Upper lobe of left lung (tissue), 6 donors: ENCODE data around the gene TK1. TPM values are rescaled to one million over a fixed set of nuclear protein-coding genes. Genes with fewer than 3 reads are reported as not detected.

Experiments used
- ATAC-seq, 2 donors: fragments of 200-7000 bp; cut with Tn5 transposase; one replicate each; pipeline ENCODE4 v1.9.1; 2022; ENCODE audit warnings: mild to moderate bottlenecking in 2 of 2, moderate library complexity in 2 of 2; ENCODE audit not compliant: low FRiP score in 2 of 2
- DNase-seq, 2 donors: peaks; one replicate each; pipeline ENCODE4 v3.0.0-alpha.2; 2019 to 2020
- H3K27ac ChIP-seq, 4 donors: fragments of 200-600 bp; sonication (generic); one replicate each; pipeline ENCODE4 v1.5.1; 2016 to 2019
- H3K27me3 ChIP-seq, 4 donors: fragments of 200-600 bp; sonication (generic); one replicate each; pipeline ENCODE4 v1.5.1; 2017 to 2019
- H3K36me3 ChIP-seq, 4 donors: fragments of 200-600 bp; sonication (generic); one replicate each; pipeline ENCODE4 v1.5.1; 2016 to 2019
- H3K4me1 ChIP-seq, 4 donors: fragments of 200-600 bp; sonication (generic); one replicate each; pipeline ENCODE4 v1.5.1; 2018 to 2019
- H3K4me3 ChIP-seq, 4 donors: fragments of 200-600 bp; sonication (generic); one replicate each; pipeline ENCODE4 v1.5.1; 2017 to 2019; ENCODE audit warnings: mild to moderate bottlenecking in 2 of 4, moderate library complexity in 1 of 4
- H3K9me3 ChIP-seq, 4 donors: fragments of 200-600 bp; sonication (generic); one replicate each; pipeline ENCODE4 v1.5.1; 2018 to 2019
- CTCF ChIP-seq, 6 experiments: fragments of 450-650 bp in 4 of 6; fragments of 200-600 bp in 2 of 6; sonication (generic) in 2 of 6; IDR thresholded peaks; one replicate each; pipeline ENCODE4 v1.5.1; 2016 to 2019; ENCODE audit warnings: antibody characterized with exemption in 6 of 6
- EP300 ChIP-seq, 4 donors: sonication (generic); formaldehyde crosslinking; IDR thresholded peaks; one replicate each; pipeline ENCODE4 v1.5.1; 2017; ENCODE audit warnings: antibody characterized with exemption in 4 of 4, control low read depth in 2 of 4
- POLR2A ChIP-seq, 4 donors: fragments of 450-650 bp; IDR thresholded peaks; one replicate each; pipeline ENCODE4 v1.5.1; 2016 to 2017; ENCODE audit warnings: antibody characterized with exemption in 4 of 4, mild to moderate bottlenecking in 2 of 4
- POLR2AphosphoS5 ChIP-seq, 2 donors: sonication (generic); formaldehyde crosslinking; IDR thresholded peaks; one replicate each; pipeline ENCODE4 v1.5.1; 2017; ENCODE audit warnings: antibody characterized with exemption in 2 of 2
- whole genome bisulfite sequencing, 2 donors: methylation state at CpG; one replicate each; pipeline ENCODE4 v1.1.5; 2017 to 2018; 5-methylcytosine and 5-hydroxymethylcytosine counted together
- total RNA-seq, 6 donors: library from RNA; depleted of rRNA in 4 of 6; stranded (reverse); fragments of >200 nt in 4 of 6; gene quantifications; one replicate each; pipeline versions ENCODE4 v1.1.0 to v1.2.1, GENCODE V29; 2016 to 2021
- donor health status: DM: no; HTN: no; CAD: no; lungs with moderate emphysema.
- donor health status: DM: no; HTN: yes; CAD: no; lungs with severe emphysema.

The TK1 gene
- total RNA-seq, 6 donors from 2014 or later: 2.8 to 16.0 (median 9.0) TPM

GRCh38 chr17:78130437-78131101, 56.3 kb downstream of the TK1 start, which contains the start of gene TMC8:
Gene TMC8 (plus strand): TSS chr17:78130771. CDS start chr17:78131589, 818 bp downstream.
- WGBS, 2 donors: 36 to 50% methylated on average over 2 to 10 of the region's 10 CpGs
- no peak for TF ChIP-seq EP300 (IDR thresholded peaks at IDR 0.05)
- peak in 1 of 2 donors; percentile 76 for TF ChIP-seq POLR2AphosphoS5 (IDR thresholded peaks at IDR 0.05)
- TF ChIP-seq POLR2A (IDR thresholded peaks at IDR 0.05): peak in 1 of 4 donors; percentile 59
- DNase-seq: peak; percentile 73 to 75
- H3K4me3 ChIP-seq: peak within 1 kb of the TSS in 3 of 4 donors; percentile 47 to 53 (median 51)
- peak within 1 kb of the TSS; percentile 88 to 96 (median 90) for H3K27ac ChIP-seq
- ATAC-seq: peak; percentile 2 to 40
- peaks cover 0 to 9% (median 3%) of the 10 kb centered on the region in 4 donors for H3K36me3 ChIP-seq
- H3K27me3 ChIP-seq: no peaks in the 10 kb centered on the region
- peaks cover 62 to 81% (median 76%) of the 10 kb centered on the region in 4 donors for H3K4me1 ChIP-seq
- no peaks in the 10 kb centered on the region for H3K9me3 ChIP-seq

- Histone ChIP-seq H3K4me3 (peak overlapping the region in 2 of 4 donors; percentile 6 to 51), H3K27ac (peak overlapping the region; percentile 88 to 96 (median 90))
These were observed 56.8 kb downstream of the TK1 start for GRCh38 chr17:78130090-78130436.

GRCh38 chr17:78129351-78130089, 57.3 kb downstream of the TK1 start:
- peaks cover 70 to 91% (median 85%) of the 10 kb centered on the region in 4 donors for H3K4me1 ChIP-seq
- no peak for ATAC-seq
- 72 to 76% methylated on average over 4 of the region's 4 CpGs for WGBS, 2 donors

More at GRCh38 chr17:78130090-78130436, 56.8 kb downstream of the TK1 start:
- H3K9me3 ChIP-seq: no peaks in the 10 kb centered on the region
- peaks cover 65 to 86% (median 81%) of the 10 kb centered on the region in 4 donors for H3K4me1 ChIP-seq
- H3K27me3 ChIP-seq: no peaks in the 10 kb centered on the region
- WGBS, 2 donors: 23 to 51% methylated on average over 4 to 5 of the region's 5 CpGs
- TF ChIP-seq POLR2A (IDR thresholded peaks at IDR 0.05): no peak
- TF ChIP-seq EP300 (IDR thresholded peaks at IDR 0.05): no peak
- peaks cover 2 to 13% (median 8%) of the 10 kb centered on the region in 4 donors for H3K36me3 ChIP-seq
- DNase-seq (no peak), ATAC-seq (no peak)

GRCh38 chr17:78128551-78129350, 58.1 kb downstream of the TK1 start, which contains the start of gene TMC6:
Gene TMC6 (minus strand): TSS chr17:78128755. CDS start chr17:78126832, 1,923 bp downstream.
- no peaks in the 10 kb centered on the region for H3K9me3 ChIP-seq
- H3K27ac ChIP-seq: peak within 1 kb of the TSS; percentile 88 to 96 (median 90)
- H3K36me3 ChIP-seq: peaks cover 11 to 24% (median 21%) of the 10 kb centered on the region in 4 donors
- TF ChIP-seq POLR2A (IDR thresholded peaks at IDR 0.05) (peak in 3 of 4 donors; percentile 12 to 87 (median 85)), CTCF (IDR thresholded peaks at IDR 0.05) (peak in 1 of 6 experiments; percentile 8), POLR2AphosphoS5 (IDR thresholded peaks at IDR 0.05) (peak; percentile 65 to 72), EP300 (IDR thresholded peaks at IDR 0.05) (no peak)
- no peaks in the 10 kb centered on the region for H3K27me3 ChIP-seq
- peaks cover 67 to 91% (median 85%) of the 10 kb centered on the region in 4 donors for H3K4me1 ChIP-seq
- DNase-seq (peak; percentile 90 to 92), ATAC-seq (peak; percentile 1 to 61)
- H3K4me3 ChIP-seq: peak within 1 kb of the TSS; percentile 78 to 89 (median 83)
- 0 to 7% methylated on average over 10 to 35 of the region's 54 CpGs for WGBS, 2 donors

More at GRCh38 chr17:78129351-78130089, 57.3 kb downstream of the TK1 start:
- TF ChIP-seq CTCF (IDR thresholded peaks at IDR 0.05) (no peak), POLR2AphosphoS5 (IDR thresholded peaks at IDR 0.05) (no peak), EP300 (IDR thresholded peaks at IDR 0.05) (no peak), POLR2A (IDR thresholded peaks at IDR 0.05) (no peak)
- peaks cover 4 to 17% (median 13%) of the 10 kb centered on the region in 4 donors for H3K36me3 ChIP-seq
- H3K27ac ChIP-seq: peak overlapping the region; percentile 88 to 96 (median 90)
- DNase-seq: peak in 1 of 2 donors; percentile 42
- H3K4me3 ChIP-seq: peak overlapping the region in 2 of 4 donors; percentile 78 to 85
- H3K27me3 ChIP-seq: no peaks in the 10 kb centered on the region
- H3K9me3 ChIP-seq: no peaks in the 10 kb centered on the region

GRCh38 chr17:78127888-78128550, 58.8 kb downstream of the TK1 start:
- TF ChIP-seq CTCF (IDR thresholded peaks at IDR 0.05): peak in 1 of 6 experiments; percentile 6
- TF ChIP-seq POLR2AphosphoS5 (IDR thresholded peaks at IDR 0.05): no peak
- Histone ChIP-seq H3K27me3 (no peaks in the 10 kb centered on the region), H3K27ac (peak overlapping the region; percentile 88 to 96 (median 90)), H3K4me3 (peak overlapping the region; percentile 78 to 89 (median 83)), H3K4me1 (peaks cover 63 to 90% (median 83%) of the 10 kb centered on the region in 4 donors), H3K36me3 (peaks cover 12 to 32% (median 28%) of the 10 kb centered on the region in 4 donors), H3K9me3 (no peaks in the 10 kb centered on the region)
- peak in 1 of 2 donors; percentile 70 for DNase-seq
- ATAC-seq: peak; percentile 1 to 20
- 0% methylated on average over 3 to 20 of the region's 39 CpGs for WGBS, 2 donors
